Measurements from ENCODE around the gene ZNF778.
"Not testable (repeated sequence)": the region's sequence is repeated elsewhere in the genome, so short reads cannot be mapped to it uniquely, and the experiment has no call there.

ZNF778 gene

GRCh38 chr16:89219365-89219764 lies 1.9 kb downstream of the ZNF778 start:
- no peak for DNase-seq

GRCh38 chr16:89221604-89222003 lies 4.1 kb downstream of the ZNF778 start:
- DNase-seq = no peak

- DNase-seq = no peak
Observed at GRCh38 chr16:89222931-89223330, 5.4 kb downstream of the ZNF778 start.

GRCh38 chr16:89224665-89225064 lies 7.2 kb downstream of the ZNF778 start:
- no peak for DNase-seq

GRCh38 chr16:89230255-89230654 lies 12.8 kb downstream of the ZNF778 start:
- DNase-seq = no peak

GRCh38 chr16:89232107-89232506 lies 14.6 kb downstream of the ZNF778 start:
- no peak for DNase-seq

GRCh38 chr16:89233678-89234490 lies 16.4 kb downstream of the ZNF778 start:
- no peak for DNase-seq

- DNase-seq = no peak
Observed at GRCh38 chr16:89237733-89238132, 20.2 kb downstream of the ZNF778 start.

GRCh38 chr16:89241187-89242007 lies 23.9 kb downstream of the ZNF778 start:
- DNase-seq = peak; percentile 79

GRCh38 chr16:89242795-89243200 lies 25.3 kb downstream of the ZNF778 start:
- DNase-seq = no peak

GRCh38 chr16:89243664-89244063 lies 26.2 kb downstream of the ZNF778 start:
- no peak for DNase-seq

- not testable (repeated sequence) for DNase-seq
Observed at GRCh38 chr16:89244264-89244663, 26.8 kb downstream of the ZNF778 start.

- no peak for DNase-seq
Observed at GRCh38 chr16:89244754-89245153, 27.3 kb downstream of the ZNF778 start.

GRCh38 chr16:89246383-89246902 lies 28.9 kb downstream of the ZNF778 start:
- no peak for DNase-seq

GRCh38 chr16:89246903-89247733 lies 29.6 kb downstream of the ZNF778 start:
- peak; percentile 99 for DNase-seq

GRCh38 chr16:89247734-89248075 lies 30.2 kb downstream of the ZNF778 start:
- not testable (repeated sequence) for DNase-seq

GRCh38 chr16:89248196-89248982 lies 30.9 kb downstream of the ZNF778 start:
- no peak for DNase-seq

GRCh38 chr16:89253548-89254287 lies 36.2 kb downstream of the ZNF778 start:
- DNase-seq = no peak

GRCh38 chr16:89256651-89257254 lies 39.2 kb downstream of the ZNF778 start:
- peak; percentile 84 for DNase-seq

GRCh38 chr16:89257281-89257731 lies 39.8 kb downstream of the ZNF778 start:
- no peak for DNase-seq
